CD4-positive, alpha-beta memory T cell (primary cell): Measurements from ENCODE around the gene TRMT11. TPM values are rescaled to one million over a fixed set of nuclear protein-coding genes. Genes with fewer than 3 reads are reported as not detected.

ENCODE experiments used
- CTCF ChIA-PET: fragments of 350-600 bp; sonication (Branson Sonifier 250); formaldehyde crosslinking; loops from one replicate; lab custom pipeline; 2021; ENCODE audit warnings: inconsistent platforms; ENCODE audit not compliant: partially characterized antibody; lab: Charles Lee
- POLR2A ChIA-PET: fragments of 350-600 bp; sonication (Branson Sonifier 250); formaldehyde crosslinking; loops from one replicate; lab custom pipeline; 2021; ENCODE audit not compliant: partially characterized antibody; lab: Charles Lee
- DNase-seq, 5 donors: peaks; one replicate each; pipeline versions ENCODE4 v3.0.0 to v3.0.0-alpha.2; 2020 to 2022; ENCODE audit warnings: mixed read lengths in 1 of 5
- H3K27ac ChIP-seq: one replicate; pipeline ENCODE4 v1.7.0; 2013; ENCODE audit warnings: low read depth, low read length
- H3K27me3 ChIP-seq: 2 replicates; pipeline ENCODE4 v1.7.0; 2013; ENCODE audit warnings: mild to moderate bottlenecking, low read length, moderate library complexity; ENCODE audit not compliant: insufficient read depth
- H3K36me3 ChIP-seq: 2 replicates; pipeline ENCODE4 v1.7.0; 2013; ENCODE audit warnings: mild to moderate bottlenecking, low read length, moderate library complexity; ENCODE audit not compliant: insufficient read depth
- H3K4me1 ChIP-seq: 2 replicates; pipeline ENCODE4 v1.7.0; 2013; ENCODE audit warnings: mild to moderate bottlenecking, low read length, moderate library complexity; ENCODE audit not compliant: insufficient read depth
- H3K4me3 ChIP-seq, 2 donors: one replicate each; pipeline ENCODE4 v1.7.0; 2013; ENCODE audit warnings: low read length in 2 of 2, mild to moderate bottlenecking in 1 of 2
- H3K9me3 ChIP-seq, 2 donors: one replicate each; pipeline ENCODE4 v1.7.0; 2013; ENCODE audit warnings: low read length in 2 of 2, control low read depth in 1 of 2; ENCODE audit not compliant: control insufficient read depth in 1 of 2
- H3K27ac Mint-ChIP-seq, 7 donors: one replicate each; pipeline ENCODE4 v1.8.0; 2020 to 2021; ENCODE audit warnings: mixed read lengths in 7 of 7, mild to moderate bottlenecking in 6 of 7, inconsistent platforms in 3 of 7, moderate library complexity in 3 of 7
- H3K27me3 Mint-ChIP-seq, 2 donors: one replicate each; pipeline ENCODE4 v1.8.0; 2020 to 2021; ENCODE audit warnings: mixed read lengths in 2 of 2
- H3K36me3 Mint-ChIP-seq, 2 donors: one replicate each; pipeline ENCODE4 v1.8.0; 2020 to 2021; ENCODE audit warnings: mixed read lengths in 2 of 2, inconsistent platforms in 1 of 2, mild to moderate bottlenecking in 1 of 2
- H3K4me1 Mint-ChIP-seq, 4 donors: one replicate each; pipeline ENCODE4 v1.8.0; 2020 to 2021; ENCODE audit warnings: mixed read lengths in 4 of 4, mild to moderate bottlenecking in 1 of 4
- H3K4me3 Mint-ChIP-seq, 8 donors: one replicate each; pipeline ENCODE4 v1.8.0; 2020 to 2021; ENCODE audit warnings: mixed read lengths in 8 of 8, mild to moderate bottlenecking in 7 of 8, moderate library complexity in 6 of 8, inconsistent platforms in 3 of 8
- H3K9me3 Mint-ChIP-seq, 8 donors: one replicate each; pipeline ENCODE4 v1.8.0; 2020 to 2021; ENCODE audit warnings: mixed read lengths in 8 of 8, mild to moderate bottlenecking in 5 of 8, inconsistent platforms in 3 of 8, moderate library complexity in 1 of 8
- intact Hi-C: fragments of 100-400 bp; cut with micrococcal nuclease; formaldehyde crosslinking; loops from one replicate; pipeline ENCODE4 v1.15.1; 2023
- polyA plus RNA-seq, 2 donors: library from polyadenylated mRNA; unstranded; fragments of 300-500 nt; fragmentation: Illumina TruSeq; gene quantifications; one replicate each; pipeline ENCODE4 v1.2.3, GENCODE V29; 2021
- total RNA-seq, 2 experiments: library from RNA; stranded (reverse); gene quantifications; one replicate each; pipeline ENCODE4 v1.2.3, GENCODE V29; 2021

TRMT11 gene
- total and polyA plus RNA-seq, 4 experiments from 2014 or later, result 7.8 to 30.8 (median 20.7) TPM

DNA sequence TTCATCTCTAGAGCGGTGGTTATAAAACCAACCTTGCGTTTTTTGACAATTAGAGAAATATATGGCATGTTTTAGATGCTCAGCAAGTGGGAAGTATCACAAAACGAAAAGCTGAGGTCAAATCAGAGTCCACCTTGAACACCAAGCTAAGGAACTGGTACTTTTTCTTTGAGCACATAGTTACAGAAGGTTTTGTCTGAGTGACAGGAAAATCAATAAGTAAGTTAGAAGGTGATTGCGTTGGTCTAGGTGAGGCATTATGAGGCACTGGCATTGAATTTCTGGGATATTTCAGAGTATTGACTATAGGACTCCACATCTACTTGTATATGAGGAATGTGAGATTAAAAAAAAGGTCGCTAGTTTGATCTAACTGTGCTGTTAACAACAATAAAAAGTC, 30.4 kb upstream of the TRMT11 start:
- ChIA-PET CTCF (interaction anchor here (0.6 to 8.2 kb wide), 59 partner anchors 9 to 1561 kb away, joined by 3 to 118 read pairs (median 6); partner anchors contain the start of genes HDDC2, HEY2, NCOA7 and TRMT11), POLR2A (interaction anchor here (0.6 to 7.3 kb wide), 25 partner anchors 8 to 654 kb away, joined by 3 to 133 read pairs (median 4); partner anchors contain the start of genes HDDC2, NCOA7 and TRMT11)
- Mint-ChIP-seq H3K36me3 (peaks cover 0 to 4% of the 10 kb centered on the region in 2 donors), H3K27me3 (peaks cover 0 to 1% of the 10 kb centered on the region in 2 donors), H3K4me1 (peaks cover 3 to 17% (median 3%) of the 10 kb centered on the region in 4 donors), H3K27ac (no peak overlapping the region), H3K9me3 (no peaks in the 10 kb centered on the region), H3K4me3 (peak overlapping the region in 2 of 8 donors; percentile 66 to 67)
- Histone ChIP-seq H3K9me3 (no peaks in the 10 kb centered on the region), H3K27me3 (no peaks in the 10 kb centered on the region), H3K4me3 (peak overlapping the region in 1 of 2 donors; percentile 94), H3K36me3 (no peaks in the 10 kb centered on the region), H3K27ac (peak overlapping the region; percentile 95), H3K4me1 (peaks cover 39% of the 10 kb centered on the region)
- intact Hi-C loops, result loop anchor here (1.0 to 2.0 kb wide), 7 partner anchors 30 to 1311 kb away; partner anchors contain the start of gene TRMT11
- no peak for DNase-seq

DNA sequence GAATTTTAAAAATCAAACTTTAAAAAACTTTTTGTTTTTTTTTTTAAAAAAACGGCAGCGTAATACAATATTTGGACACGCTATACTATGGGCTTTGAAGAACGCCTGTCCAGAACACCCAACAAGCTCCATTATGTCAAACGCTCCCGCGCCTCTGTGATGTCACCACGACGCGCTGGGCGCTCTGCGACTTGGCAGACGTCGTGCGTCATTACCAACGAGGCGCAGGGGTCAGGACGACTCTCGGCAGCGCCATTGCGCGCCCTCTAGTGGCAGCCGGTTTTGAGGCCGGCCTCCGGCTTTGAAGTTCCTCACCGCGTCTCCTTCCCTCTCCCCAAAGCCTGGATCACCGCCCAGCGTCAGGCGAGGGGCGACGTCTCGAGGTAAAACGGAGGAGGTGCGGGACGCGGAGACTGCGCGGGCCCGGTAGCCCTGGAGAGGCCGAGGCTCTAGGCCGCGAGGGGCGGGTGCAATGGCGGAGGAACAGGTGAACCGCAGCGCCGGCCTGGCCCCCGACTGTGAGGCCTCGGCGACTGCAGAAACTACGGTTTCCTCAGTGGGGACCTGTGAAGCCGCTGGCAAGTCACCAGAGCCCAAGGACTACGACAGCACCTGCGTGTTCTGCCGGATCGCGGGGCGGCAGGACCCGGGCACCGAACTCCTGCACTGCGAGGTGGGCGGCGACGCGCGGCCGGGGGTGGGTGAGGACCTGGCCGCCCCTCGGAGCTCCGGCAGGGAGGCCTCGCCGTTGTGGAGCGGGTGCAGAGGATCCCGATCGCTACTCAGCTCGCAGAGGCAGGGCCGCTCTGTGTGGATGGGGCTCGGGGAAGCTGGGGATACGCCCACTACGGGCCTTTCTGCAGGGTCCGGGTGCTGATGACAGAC, 29.6 kb upstream of the TRMT11 start, which contains the start of gene HINT3:
Gene HINT3, plus strand, starts transcription at position 265 of the 885 bp plus-strand sequence. Its CDS starts 208 bp downstream, at position 473.
- Mint-ChIP-seq H3K36me3 (peaks cover 0 to 10% of the 10 kb centered on the region in 2 donors), H3K27me3 (no peaks in the 10 kb centered on the region), H3K4me3 (peak within 1 kb of the TSS in 2 of 8 donors; percentile 66 to 67), H3K9me3 (no peaks in the 10 kb centered on the region), H3K4me1 (peaks cover 3 to 25% (median 7%) of the 10 kb centered on the region in 4 donors), H3K27ac (no peak within 1 kb of the TSS)
- Histone ChIP-seq H3K9me3 (no peaks in the 10 kb centered on the region), H3K4me3 (peak within 1 kb of the TSS; percentile 60 to 94), H3K36me3 (no peaks in the 10 kb centered on the region), H3K27me3 (no peaks in the 10 kb centered on the region), H3K27ac (peak within 1 kb of the TSS; percentile 95), H3K4me1 (peaks cover 44% of the 10 kb centered on the region)
- CTCF ChIA-PET, result interaction anchor here (0.6 to 8.2 kb wide), 64 partner anchors 8 to 1560 kb away, joined by 3 to 118 read pairs (median 6); partner anchors contain the start of genes HDDC2, HEY2, NCOA7 and TRMT11
- POLR2A ChIA-PET, result interaction anchor here (0.6 to 7.3 kb wide), 28 partner anchors 9 to 655 kb away, joined by 3 to 133 read pairs (median 4); partner anchors contain the start of genes HDDC2, NCOA7 and TRMT11
- peak; percentile 96 to 98 (median 97) for DNase-seq
- intact Hi-C loops, result loop anchor here (1.0 to 2.0 kb wide), 7 partner anchors 30 to 1311 kb away; partner anchors contain the start of gene TRMT11

DNA sequence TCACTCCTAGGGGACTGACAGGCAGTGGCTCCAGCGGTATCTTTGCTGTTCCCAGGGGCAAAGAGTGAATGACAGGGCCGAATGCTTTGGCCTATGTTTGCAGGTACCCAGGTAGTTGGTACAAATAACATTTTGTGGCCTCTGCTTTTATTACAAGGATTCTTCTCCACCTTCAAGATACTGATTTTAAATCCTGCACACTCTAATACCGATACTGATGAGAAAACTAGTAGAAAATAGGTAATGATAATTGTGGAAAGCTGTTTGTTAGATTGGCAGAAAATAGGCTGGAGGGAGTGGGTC, 29.0 kb upstream of the TRMT11 start:
- ChIA-PET POLR2A (interaction anchor here (0.6 to 7.3 kb wide), 10 partner anchors 17 to 655 kb away, joined by 3 to 133 read pairs (median 6); partner anchors contain the start of genes HDDC2, NCOA7 and TRMT11), CTCF (interaction anchor here (0.7 to 8.2 kb wide), 30 partner anchors 8 to 1559 kb away, joined by 3 to 118 read pairs (median 10); partner anchors contain the start of genes HDDC2, NCOA7 and TRMT11)
- Mint-ChIP-seq H3K27ac (no peak overlapping the region), H3K4me3 (no peak overlapping the region), H3K36me3 (peaks cover 0 to 12% of the 10 kb centered on the region in 2 donors), H3K27me3 (no peaks in the 10 kb centered on the region), H3K4me1 (peaks cover 3 to 26% (median 8%) of the 10 kb centered on the region in 4 donors), H3K9me3 (no peaks in the 10 kb centered on the region)
- Histone ChIP-seq H3K27ac (peak overlapping the region; percentile 95), H3K27me3 (no peaks in the 10 kb centered on the region), H3K36me3 (no peaks in the 10 kb centered on the region), H3K4me1 (peaks cover 44% of the 10 kb centered on the region), H3K4me3 (peak overlapping the region; percentile 60 to 94), H3K9me3 (no peaks in the 10 kb centered on the region)
- intact Hi-C loops, result loop anchor here (2.0 kb wide), 2 partner anchors 39 to 655 kb away; no protein-coding TSS in a partner anchor
- no peak for DNase-seq

DNA sequence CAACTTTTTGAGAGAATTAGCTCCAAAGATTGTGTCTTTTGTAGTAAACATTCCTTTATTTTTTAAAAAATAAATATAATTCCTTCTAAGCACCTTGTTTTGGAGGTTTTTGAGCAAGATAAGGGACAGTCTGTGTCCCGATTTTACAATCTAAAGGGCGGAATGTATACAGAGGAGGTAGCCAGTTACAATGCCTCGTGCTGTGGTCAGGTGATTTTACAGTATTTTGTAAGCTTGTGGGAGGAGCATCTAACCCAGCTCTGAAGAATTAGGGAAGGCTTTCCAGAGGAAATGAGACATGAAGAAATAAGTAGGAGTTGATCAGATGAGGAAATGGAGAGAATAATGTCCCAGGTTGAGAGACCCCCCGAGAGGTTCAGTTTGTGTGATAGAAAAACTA, 28.5 kb upstream of the TRMT11 start:
- CTCF ChIA-PET, result interaction anchor here (0.7 to 8.2 kb wide), 19 partner anchors 10 to 647 kb away, joined by 3 to 118 read pairs (median 11); partner anchors contain the start of genes NCOA7 and TRMT11
- intact Hi-C loops, result loop anchor here (2.0 kb wide), 2 partner anchors 39 to 655 kb away; no protein-coding TSS in a partner anchor

DNA sequence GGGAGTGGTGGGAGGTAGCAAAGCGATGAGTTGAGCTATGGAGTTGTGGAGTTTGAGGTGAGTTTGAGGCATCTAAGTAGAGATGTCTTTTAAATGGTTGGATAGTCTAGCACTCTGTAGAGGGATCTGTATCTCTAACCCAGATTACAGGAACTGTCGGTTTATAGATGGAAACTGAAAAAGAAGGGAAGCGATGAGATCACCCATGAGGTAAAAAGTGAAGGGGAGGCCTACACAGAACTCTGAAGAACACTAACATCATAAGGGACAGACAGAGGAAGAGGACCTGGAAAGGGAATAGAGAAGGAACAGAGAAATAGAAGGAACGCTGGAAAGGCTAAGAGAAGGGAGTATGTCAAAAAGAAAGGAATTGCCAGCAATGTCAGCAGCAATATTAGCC, 27.3 kb upstream of the TRMT11 start:
- CTCF ChIA-PET, result interaction anchor here (0.6 to 8.2 kb wide), 5 partner anchors 15 to 173 kb away, joined by 3 to 118 read pairs (median 25); partner anchors contain the start of genes NCOA7 and TRMT11
- Histone ChIP-seq H3K36me3 (no peaks in the 10 kb centered on the region), H3K9me3 (no peaks in the 10 kb centered on the region), H3K4me3 (no peak overlapping the region), H3K27ac (no peak overlapping the region), H3K4me1 (peaks cover 49% of the 10 kb centered on the region), H3K27me3 (no peaks in the 10 kb centered on the region)
- Mint-ChIP-seq H3K4me1 (peaks cover 15 to 34% (median 22%) of the 10 kb centered on the region in 4 donors), H3K9me3 (no peaks in the 10 kb centered on the region), H3K36me3 (peaks cover 4 to 12% of the 10 kb centered on the region in 2 donors), H3K4me3 (no peak overlapping the region), H3K27ac (no peak overlapping the region), H3K27me3 (no peaks in the 10 kb centered on the region)
- DNase-seq, result no peak
- POLR2A ChIA-PET, result interaction anchor here (4.6 kb wide), 1 partner anchor 27 kb away, joined by 46 read pairs; the partner anchor contains the start of gene TRMT11
- intact Hi-C loops, result no loop called here

More for the DNA sequence above, 28.5 kb upstream of the TRMT11 start:
- Histone ChIP-seq H3K36me3 (no peaks in the 10 kb centered on the region), H3K9me3 (no peaks in the 10 kb centered on the region), H3K27me3 (no peaks in the 10 kb centered on the region), H3K27ac (no peak overlapping the region), H3K4me1 (peaks cover 45% of the 10 kb centered on the region), H3K4me3 (peak overlapping the region in 1 of 2 donors; percentile 60)
- no peaks in the 10 kb centered on the region for H3K27me3 Mint-ChIP-seq
- H3K9me3 Mint-ChIP-seq, result no peaks in the 10 kb centered on the region
- H3K4me3 Mint-ChIP-seq, result no peak overlapping the region
- peaks cover 4 to 31% (median 12%) of the 10 kb centered on the region in 4 donors for H3K4me1 Mint-ChIP-seq
- POLR2A ChIA-PET, result interaction anchor here (0.6 to 7.3 kb wide), 6 partner anchors 14 to 210 kb away, joined by 3 to 133 read pairs (median 25); partner anchors contain the start of genes NCOA7 and TRMT11
- DNase-seq, result no peak
- H3K27ac Mint-ChIP-seq, result no peak overlapping the region
- H3K36me3 Mint-ChIP-seq, result peaks cover 2 to 12% of the 10 kb centered on the region in 2 donors

DNA sequence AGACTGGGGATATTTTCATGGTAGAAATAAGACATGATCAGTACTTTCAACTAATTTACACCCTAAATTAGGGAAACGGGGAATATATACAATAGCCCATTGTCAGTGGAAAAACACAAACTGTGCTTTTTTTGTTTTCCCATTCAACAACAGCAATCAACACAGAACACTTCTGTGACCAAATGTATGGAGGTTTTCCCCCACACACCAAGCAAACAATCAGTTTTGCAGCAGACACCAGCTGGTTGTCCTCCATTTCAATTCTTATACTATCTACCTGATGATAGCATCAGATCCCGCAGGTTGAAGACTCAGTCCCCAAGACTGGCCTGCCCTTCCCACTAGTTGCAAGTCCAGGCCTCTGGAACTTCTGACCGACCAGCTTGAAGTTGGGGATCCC, 25.2 kb upstream of the TRMT11 start:
- intact Hi-C loops, result no loop called here
- POLR2A ChIA-PET, result interaction anchor here (1.9 to 2.6 kb wide), 2 partner anchors 171 to 180 kb away, joined by 6 to 8 read pairs; no protein-coding TSS in a partner anchor
- Mint-ChIP-seq H3K36me3 (peaks cover 4 to 12% of the 10 kb centered on the region in 2 donors), H3K27me3 (no peaks in the 10 kb centered on the region), H3K4me1 (peaks cover 13 to 31% (median 25%) of the 10 kb centered on the region in 4 donors), H3K9me3 (no peaks in the 10 kb centered on the region), H3K4me3 (no peak overlapping the region), H3K27ac (peak overlapping the region in 1 of 7 donors; percentile 0)
- Histone ChIP-seq H3K4me1 (peaks cover 45% of the 10 kb centered on the region), H3K9me3 (no peaks in the 10 kb centered on the region), H3K4me3 (no peak overlapping the region), H3K27me3 (no peaks in the 10 kb centered on the region), H3K36me3 (no peaks in the 10 kb centered on the region), H3K27ac (no peak overlapping the region)
- DNase-seq, result no peak
- CTCF ChIA-PET, result interaction anchor here (0.8 to 6.2 kb wide), 5 partner anchors 9 to 170 kb away, joined by 3 to 44 read pairs (median 3); partner anchors contain the start of gene NCOA7
